ENCODE results near the gene NKIRAS1.

The NKIRAS1 gene

DNA sequence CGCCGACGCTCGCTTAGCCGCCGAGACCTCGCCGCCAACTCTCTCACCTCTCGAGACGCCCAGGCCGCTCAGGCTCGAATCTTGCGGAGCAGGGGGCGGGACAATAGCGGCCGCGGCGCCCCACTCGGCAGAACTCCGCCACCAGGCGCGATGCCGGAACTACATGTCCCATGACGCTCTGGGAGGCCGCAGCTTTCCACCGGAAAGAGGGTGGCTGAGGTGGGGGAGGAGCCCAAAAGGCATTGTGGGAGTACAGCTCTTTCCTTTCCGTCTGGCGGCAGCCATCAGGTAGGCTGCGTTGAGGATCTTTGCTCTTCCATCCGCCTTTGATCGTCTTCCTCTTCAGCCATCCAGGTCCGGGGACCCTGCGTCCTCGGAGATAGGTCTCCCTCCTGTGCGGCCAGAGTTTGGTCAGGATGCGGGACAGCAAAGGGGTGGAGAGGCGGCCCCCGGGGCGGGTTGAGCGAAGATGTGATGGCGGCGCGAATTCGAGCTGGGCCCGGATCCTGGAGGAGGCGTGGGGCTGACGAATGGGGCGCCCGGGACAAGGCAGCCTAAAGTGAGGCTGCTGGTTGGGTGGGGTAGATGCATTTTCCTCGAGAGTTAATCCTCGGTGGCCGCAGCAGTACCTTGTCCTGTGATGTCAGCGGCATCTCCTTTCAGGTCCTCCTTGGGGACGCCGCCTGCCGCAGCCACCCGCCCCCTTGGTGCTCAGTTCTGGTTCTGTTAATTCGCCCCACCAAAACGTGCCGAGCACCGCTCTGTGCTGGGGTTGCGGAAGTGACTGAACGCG, at the start of gene NKIRAS1, which contains the start of gene RPL15:
NKIRAS1 (minus strand) TSS at position 105 of the 793 bp plus-strand sequence. CDS start 6,086 bp downstream, outside the sequence.
RPL15 (plus strand) TSS at position 247 of the 793 bp plus-strand sequence. CDS start 728 bp downstream, outside the sequence.
- Histone ChIP-seq H4K20me1 (ENCODE audit: insufficient read depth) (peaks cover 3% of the 10 kb centered on the region; the same call in 1 of the 2 replicates), H2AFZ (ENCODE audit: low read depth) (peak within 1 kb of the TSS; percentile 71), H3K4me3 (IDR thresholded peaks at IDR 0.05; ENCODE audit: insufficient read depth, low read depth, low read length) (no peak within 1 kb of the TSS), H3K4me2 (peak within 1 kb of the TSS; percentile 73), H3K36me3 (ENCODE audit: insufficient read depth) (peaks cover 7% of the 10 kb centered on the region; the same call in 1 of the 2 replicates), H3K79me2 (ENCODE audit: insufficient read depth, low read depth) (peaks cover 21% of the 10 kb centered on the region), H3K4me1 (ENCODE audit: low read depth, poor library complexity, severe bottlenecking) (peaks cover 35% of the 10 kb centered on the region), H3K27me3 (ENCODE audit: insufficient read depth, low read depth) (no peaks in the 10 kb centered on the region), H3K9ac (peak within 1 kb of the TSS; percentile 95), H3K27ac (peak within 1 kb of the TSS; percentile 83)
- peak; percentile 30 for TF ChIP-seq CTCF (conservative IDR thresholded peaks at IDR 0.05; ENCODE audit: low read depth, low read length)

GRCh38 chr3:23966328-23966727, 49.5 kb upstream of the NKIRAS1 start:
- H3K4me3 ChIP-seq (IDR thresholded peaks at IDR 0.05; ENCODE audit: insufficient read depth, low read depth, low read length) = no peak overlapping the region
- H3K4me1 ChIP-seq (ENCODE audit: low read depth, poor library complexity, severe bottlenecking) = no peaks in the 10 kb centered on the region
- no peak for TF ChIP-seq CTCF (conservative IDR thresholded peaks at IDR 0.05; ENCODE audit: low read depth, low read length)
- no peak overlapping the region for H3K9ac ChIP-seq
- H3K79me2 ChIP-seq (ENCODE audit: insufficient read depth, low read depth) = no peaks in the 10 kb centered on the region
- no peak overlapping the region for H3K27ac ChIP-seq
- no peaks in the 10 kb centered on the region for H3K36me3 ChIP-seq (ENCODE audit: insufficient read depth)
- no peak overlapping the region for H3K4me2 ChIP-seq
- H2AFZ ChIP-seq (ENCODE audit: low read depth) = no peak overlapping the region
- H4K20me1 ChIP-seq (ENCODE audit: insufficient read depth) = no peaks in the 10 kb centered on the region
- H3K27me3 ChIP-seq (ENCODE audit: insufficient read depth, low read depth) = no peaks in the 10 kb centered on the region

- Histone ChIP-seq H3K4me1 (ENCODE audit: low read depth, poor library complexity, severe bottlenecking) (no peaks in the 10 kb centered on the region), H3K9ac (no peak overlapping the region), H3K27ac (no peak overlapping the region), H3K27me3 (ENCODE audit: insufficient read depth, low read depth) (no peaks in the 10 kb centered on the region), H2AFZ (ENCODE audit: low read depth) (no peak overlapping the region), H4K20me1 (ENCODE audit: insufficient read depth) (no peaks in the 10 kb centered on the region), H3K4me3 (IDR thresholded peaks at IDR 0.05; ENCODE audit: insufficient read depth, low read depth, low read length) (no peak overlapping the region), H3K79me2 (ENCODE audit: insufficient read depth, low read depth) (no peaks in the 10 kb centered on the region), H3K4me2 (no peak overlapping the region), H3K36me3 (ENCODE audit: insufficient read depth) (no peaks in the 10 kb centered on the region)
- TF ChIP-seq CTCF (conservative IDR thresholded peaks at IDR 0.05; ENCODE audit: low read depth, low read length) = no peak
Observed at GRCh38 chr3:23964537-23965235, 47.9 kb upstream of the NKIRAS1 start.

DNA sequence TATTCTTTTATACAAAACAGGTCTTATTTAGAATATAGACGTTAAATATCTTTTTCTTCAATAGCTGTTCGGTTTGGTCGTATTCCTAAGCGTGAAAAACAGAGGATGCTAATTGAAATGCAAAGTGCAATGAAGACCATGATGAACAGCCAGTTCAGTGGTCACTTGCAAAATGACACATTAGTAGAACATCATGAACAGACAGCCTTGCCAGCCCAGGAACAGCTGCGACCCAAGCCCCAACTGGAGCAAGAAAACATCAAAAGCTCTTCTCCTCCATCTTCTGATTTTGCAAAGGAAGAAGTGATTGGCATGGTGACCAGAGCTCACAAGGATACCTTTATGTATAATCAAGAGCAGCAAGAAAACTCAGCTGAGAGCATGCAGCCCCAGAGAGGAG, 45.1 kb upstream of the NKIRAS1 start:
- no peaks in the 10 kb centered on the region for H4K20me1 ChIP-seq (ENCODE audit: insufficient read depth)
- H3K27ac ChIP-seq = no peak overlapping the region
- no peak overlapping the region for H3K4me2 ChIP-seq
- H3K4me3 ChIP-seq (IDR thresholded peaks at IDR 0.05; ENCODE audit: insufficient read depth, low read depth, low read length) = no peak overlapping the region
- no peaks in the 10 kb centered on the region for H3K27me3 ChIP-seq (ENCODE audit: insufficient read depth, low read depth)
- H3K4me1 ChIP-seq (ENCODE audit: low read depth, poor library complexity, severe bottlenecking) = no peaks in the 10 kb centered on the region
- H3K79me2 ChIP-seq (ENCODE audit: insufficient read depth, low read depth) = no peaks in the 10 kb centered on the region
- H3K9ac ChIP-seq = no peak overlapping the region
- no peak for TF ChIP-seq CTCF (conservative IDR thresholded peaks at IDR 0.05; ENCODE audit: low read depth, low read length)
- no peaks in the 10 kb centered on the region for H3K36me3 ChIP-seq (ENCODE audit: insufficient read depth)
- H2AFZ ChIP-seq (ENCODE audit: low read depth) = no peak overlapping the region
